ENCODE results near the gene UBR4.

Gene UBR4

DNA sequence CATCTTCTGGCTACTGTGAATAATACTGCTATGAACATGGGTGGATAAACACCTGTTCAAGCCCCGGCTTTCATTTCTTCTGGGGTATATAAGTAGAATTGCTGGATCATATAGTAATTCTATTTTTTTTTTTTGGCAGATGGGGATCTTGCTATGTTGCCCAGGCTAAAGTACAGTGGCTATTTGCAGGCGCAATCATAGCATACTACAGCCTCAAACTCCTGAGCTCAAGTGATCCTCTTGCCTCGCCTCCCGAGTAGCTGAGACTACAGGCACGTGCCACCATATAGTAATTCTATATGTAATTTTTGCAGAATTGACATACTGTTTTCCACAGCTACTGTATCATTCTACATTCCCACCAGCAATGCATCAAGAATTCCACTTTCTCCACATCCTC, 27.8 kb downstream of the UBR4 start:
- TF ChIP-seq ZBTB7A (IDR thresholded peaks at IDR 0.05; ENCODE audit: low read depth) (no peak), USF1 (IDR thresholded peaks at IDR 0.05) (no peak), TCF12 (IDR thresholded peaks at IDR 0.05; ENCODE audit: low read depth) (no peak), CEBPB (IDR thresholded peaks at IDR 0.05) (no peak)
- TF ChIP-seq, protein P1, sequence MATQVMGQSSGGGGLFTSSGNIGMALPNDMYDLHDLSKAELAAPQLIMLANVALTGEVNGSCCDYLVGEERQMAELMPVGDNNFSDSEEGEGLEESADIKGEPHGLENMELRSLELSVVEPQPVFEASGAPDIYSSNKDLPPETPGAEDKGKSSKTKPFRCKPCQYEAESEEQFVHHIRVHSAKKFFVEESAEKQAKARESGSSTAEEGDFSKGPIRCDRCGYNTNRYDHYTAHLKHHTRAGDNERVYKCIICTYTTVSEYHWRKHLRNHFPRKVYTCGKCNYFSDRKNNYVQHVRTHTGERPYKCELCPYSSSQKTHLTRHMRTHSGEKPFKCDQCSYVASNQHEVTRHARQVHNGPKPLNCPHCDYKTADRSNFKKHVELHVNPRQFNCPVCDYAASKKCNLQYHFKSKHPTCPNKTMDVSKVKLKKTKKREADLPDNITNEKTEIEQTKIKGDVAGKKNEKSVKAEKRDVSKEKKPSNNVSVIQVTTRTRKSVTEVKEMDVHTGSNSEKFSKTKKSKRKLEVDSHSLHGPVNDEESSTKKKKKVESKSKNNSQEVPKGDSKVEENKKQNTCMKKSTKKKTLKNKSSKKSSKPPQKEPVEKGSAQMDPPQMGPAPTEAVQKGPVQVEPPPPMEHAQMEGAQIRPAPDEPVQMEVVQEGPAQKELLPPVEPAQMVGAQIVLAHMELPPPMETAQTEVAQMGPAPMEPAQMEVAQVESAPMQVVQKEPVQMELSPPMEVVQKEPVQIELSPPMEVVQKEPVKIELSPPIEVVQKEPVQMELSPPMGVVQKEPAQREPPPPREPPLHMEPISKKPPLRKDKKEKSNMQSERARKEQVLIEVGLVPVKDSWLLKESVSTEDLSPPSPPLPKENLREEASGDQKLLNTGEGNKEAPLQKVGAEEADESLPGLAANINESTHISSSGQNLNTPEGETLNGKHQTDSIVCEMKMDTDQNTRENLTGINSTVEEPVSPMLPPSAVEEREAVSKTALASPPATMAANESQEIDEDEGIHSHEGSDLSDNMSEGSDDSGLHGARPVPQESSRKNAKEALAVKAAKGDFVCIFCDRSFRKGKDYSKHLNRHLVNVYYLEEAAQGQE (IDR thresholded peaks at IDR 0.05; ENCODE audit: low read depth) = no peak

DNA sequence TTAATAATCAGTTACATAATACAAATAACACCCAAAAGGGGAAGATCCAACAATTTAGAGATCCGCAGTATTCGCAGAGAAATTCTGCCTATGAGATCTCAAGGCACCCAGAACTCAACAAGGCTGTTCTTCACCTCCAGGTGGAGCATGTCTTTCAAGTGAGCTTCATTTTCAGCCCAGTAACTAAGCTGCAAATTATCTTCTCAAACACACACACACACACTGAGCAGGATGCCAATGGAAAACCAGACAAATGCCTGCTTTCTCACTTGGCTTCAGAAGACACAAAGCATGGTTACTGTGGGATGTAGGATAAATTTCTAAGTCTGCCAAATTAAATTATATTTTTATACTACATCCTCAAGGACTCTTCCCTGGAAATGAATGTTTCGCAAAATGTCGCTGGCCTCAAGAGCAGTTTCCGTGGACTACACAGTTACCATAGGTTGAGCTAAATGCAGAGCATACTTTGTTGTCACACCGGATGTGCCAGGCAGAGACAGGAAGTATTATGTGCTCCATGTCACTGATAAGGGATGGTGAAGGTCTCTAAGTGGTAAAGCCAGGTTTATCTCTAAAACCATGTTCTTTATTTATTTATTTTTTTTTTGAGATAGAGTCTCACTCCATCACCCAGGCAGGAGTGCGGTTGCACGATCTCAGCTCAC, 30.3 kb downstream of the UBR4 start:
- TF ChIP-seq YY1 (IDR thresholded peaks at IDR 0.05; ENCODE audit: low read depth) (no peak), ZBTB7A (IDR thresholded peaks at IDR 0.05; ENCODE audit: low read depth) (no peak), CREB1 (IDR thresholded peaks at IDR 0.05; ENCODE audit: low read depth) (no peak), EP300 (IDR thresholded peaks at IDR 0.05; ENCODE audit: borderline replicate concordance) (no peak), CEBPB (IDR thresholded peaks at IDR 0.05) (no peak), NFIC (IDR thresholded peaks at IDR 0.05) (no peak), RAD21 (IDR thresholded peaks at IDR 0.05; ENCODE audit: low read depth) (no peak), FOXM1 (IDR thresholded peaks at IDR 0.05; ENCODE audit: borderline replicate concordance, low read depth) (no peak), TAF1 (IDR thresholded peaks at IDR 0.05; ENCODE audit: low read depth) (no peak), USF1 (IDR thresholded peaks at IDR 0.05) (no peak), TEAD4 (IDR thresholded peaks at IDR 0.05) (no peak), TCF12 (IDR thresholded peaks at IDR 0.05; ENCODE audit: low read depth) (no peak), EGR1 (IDR thresholded peaks at IDR 0.05) (no peak)
- TF ChIP-seq, protein P2, sequence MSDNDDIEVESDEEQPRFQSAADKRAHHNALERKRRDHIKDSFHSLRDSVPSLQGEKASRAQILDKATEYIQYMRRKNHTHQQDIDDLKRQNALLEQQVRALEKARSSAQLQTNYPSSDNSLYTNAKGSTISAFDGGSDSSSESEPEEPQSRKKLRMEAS (IDR thresholded peaks at IDR 0.05) = no peak
- TF ChIP-seq, protein P1 (IDR thresholded peaks at IDR 0.05; ENCODE audit: low read depth) = no peak

GRCh38 chr1:19178734-19179398, 31.2 kb downstream of the UBR4 start:
- TF ChIP-seq NFIC (IDR thresholded peaks at IDR 0.05) = no peak
- TF ChIP-seq, protein P1 (IDR thresholded peaks at IDR 0.05; ENCODE audit: low read depth) = no peak

GRCh38 chr1:19177811-19178210, 32.3 kb downstream of the UBR4 start:
- TF ChIP-seq EP300 (IDR thresholded peaks at IDR 0.05; ENCODE audit: borderline replicate concordance) (no peak), NFIC (IDR thresholded peaks at IDR 0.05) (no peak), RAD21 (IDR thresholded peaks at IDR 0.05; ENCODE audit: low read depth) (no peak), TCF12 (IDR thresholded peaks at IDR 0.05; ENCODE audit: low read depth) (no peak), EGR1 (IDR thresholded peaks at IDR 0.05) (no peak), USF1 (IDR thresholded peaks at IDR 0.05) (no peak), CREB1 (IDR thresholded peaks at IDR 0.05; ENCODE audit: low read depth) (no peak), CEBPB (IDR thresholded peaks at IDR 0.05) (no peak), YY1 (IDR thresholded peaks at IDR 0.05; ENCODE audit: low read depth) (no peak), TEAD4 (IDR thresholded peaks at IDR 0.05) (no peak)
- TF ChIP-seq, protein P1 (IDR thresholded peaks at IDR 0.05; ENCODE audit: low read depth) = no peak
